Cardiac septum (tissue), 1 donor: ENCODE measurements around the gene ICAM1. TPM values are rescaled to one million over a fixed set of nuclear protein-coding genes. Genes with fewer than 3 reads are reported as not detected.
"Not testable (repeated sequence)": the region's sequence is repeated elsewhere in the genome, so short reads cannot be mapped to it uniquely, and the experiment has no call there.

ENCODE experiments used
- DNase-seq: peaks from one replicate; pipeline ENCODE4 v3.0.0-alpha.2; 2020; ENCODE audit warnings: low spot score
- intact Hi-C: fragments of 100-400 bp; cut with DNase I; formaldehyde crosslinking; loops from one replicate; pipeline ENCODE4 v1.14.0; 2022
- long read RNA-seq: library from polyadenylated mRNA; unstranded; transcript quantifications from one replicate; pipeline ENCODE4 v2.0.0, GENCODE V29; 2021
- total RNA-seq: library from RNA; stranded (reverse); fragmentation: NEBNext Ultra II Directional; extraction: Animal tissue kit (Norgen Biotek cat#: 25700); gene quantifications from one replicate; pipeline ENCODE4 v1.2.1, GENCODE V29; 2021
- donor health status: DM: no; HTN: no; CAD: no.

The ICAM1 gene
- 9.8 TPM for total RNA-seq
- long read RNA-seq, transcript ICAM1-201 (7 exons, 3,252 nt) = major isoform, 6 of 18 reads
- long read RNA-seq, partial matches to known transcripts = 12 of 18 reads
- long read RNA-seq, other reads (novel, unspliced or antisense) = 0 of 18 reads

DNA sequence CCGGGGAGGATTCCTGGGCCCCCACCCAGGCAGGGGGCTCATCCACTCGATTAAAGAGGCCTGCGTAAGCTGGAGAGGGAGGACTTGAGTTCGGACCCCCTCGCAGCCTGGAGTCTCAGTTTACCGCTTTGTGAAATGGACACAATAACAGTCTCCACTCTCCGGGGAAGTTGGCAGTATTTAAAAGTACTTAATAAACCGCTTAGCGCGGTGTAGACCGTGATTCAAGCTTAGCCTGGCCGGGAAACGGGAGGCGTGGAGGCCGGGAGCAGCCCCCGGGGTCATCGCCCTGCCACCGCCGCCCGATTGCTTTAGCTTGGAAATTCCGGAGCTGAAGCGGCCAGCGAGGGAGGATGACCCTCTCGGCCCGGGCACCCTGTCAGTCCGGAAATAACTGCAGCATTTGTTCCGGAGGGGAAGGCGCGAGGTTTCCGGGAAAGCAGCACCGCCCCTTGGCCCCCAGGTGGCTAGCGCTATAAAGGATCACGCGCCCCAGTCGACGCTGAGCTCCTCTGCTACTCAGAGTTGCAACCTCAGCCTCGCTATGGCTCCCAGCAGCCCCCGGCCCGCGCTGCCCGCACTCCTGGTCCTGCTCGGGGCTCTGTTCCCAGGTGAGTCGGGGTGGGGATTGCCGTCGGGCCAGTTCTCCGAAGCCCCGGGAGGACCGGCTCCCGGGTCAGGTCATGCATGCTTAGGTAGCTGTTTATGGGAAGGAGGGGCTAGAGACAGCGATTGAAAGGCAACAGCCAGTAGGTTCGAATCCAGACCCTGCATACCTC is at the start of gene ICAM1:
Gene ICAM1, plus strand, starts transcription at position 505 of the 779 bp plus-strand sequence. Its CDS starts 40 bp downstream, at position 545.
- intact Hi-C loops = loop anchor here (5.0 kb wide), 1 partner anchor 61 kb away; the partner anchor contains the start of gene RAVER1
- peak; percentile 93 for DNase-seq

DNA sequence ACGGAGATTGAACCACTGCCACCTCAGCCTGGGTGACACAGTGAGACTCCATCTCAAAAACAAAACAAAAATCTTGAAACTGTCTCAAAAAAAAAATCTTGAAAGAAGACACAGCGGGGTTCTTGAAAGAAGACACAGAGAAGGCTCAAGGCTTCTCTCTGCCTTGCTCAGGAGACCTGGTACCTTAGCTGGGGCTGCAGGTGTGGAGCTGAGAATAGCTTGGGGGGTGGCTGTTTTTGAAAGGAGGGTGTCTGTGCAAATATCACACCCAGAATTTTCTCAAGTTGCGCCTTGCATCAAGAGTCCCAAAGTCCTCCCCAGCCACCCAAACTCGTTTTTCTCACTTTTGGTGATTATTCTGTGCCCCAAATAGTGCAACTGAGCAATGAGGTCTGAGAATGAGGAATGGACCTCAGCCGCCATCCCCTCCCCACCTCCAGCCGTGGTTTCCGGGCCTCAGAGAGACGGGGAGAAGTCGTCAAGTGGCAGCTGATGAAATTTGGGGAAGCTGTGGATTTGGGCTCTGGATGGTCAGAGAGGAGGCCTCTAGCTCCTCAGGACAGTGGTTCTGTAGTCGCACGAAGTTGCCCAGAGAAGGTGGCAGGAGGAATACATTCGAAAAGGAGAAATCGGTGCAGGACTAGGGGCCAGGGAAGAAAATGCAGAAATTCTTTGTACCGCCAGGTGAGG is 48.6 kb upstream of the ICAM1 start:
- intact Hi-C loops = no loop called here
- no peak for DNase-seq

- DNase-seq = no peak
- intact Hi-C loops = no loop called here
Measured at GRCh38 chr19:10223488-10224213, 47.3 kb upstream of the ICAM1 start.

- intact Hi-C loops = no loop called here
- no peak for DNase-seq
Measured at GRCh38 chr19:10224337-10224736, 46.6 kb upstream of the ICAM1 start.

DNA sequence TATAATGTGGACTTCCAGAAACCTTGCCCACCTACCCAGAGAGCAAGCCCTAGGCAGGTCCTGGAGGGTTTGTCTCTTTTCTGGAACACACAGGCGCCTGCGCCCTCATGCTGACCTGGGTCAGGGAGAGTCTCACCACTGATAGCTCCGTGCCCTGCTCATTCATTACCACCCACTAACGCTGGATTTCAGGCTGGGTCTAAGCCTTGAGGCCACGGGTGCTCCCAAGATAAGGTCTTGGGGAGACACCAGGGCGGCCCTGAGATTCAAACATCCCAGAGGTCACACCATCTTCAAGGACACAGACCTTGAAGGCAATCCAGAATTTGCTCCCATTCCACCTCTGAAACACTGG is 44.9 kb upstream of the ICAM1 start:
- DNase-seq = no peak
- intact Hi-C loops = loop anchor here (5.0 kb wide), 1 partner anchor 34 kb away; the partner anchor contains the start of gene DNMT1

- intact Hi-C loops = loop anchor here (5.0 kb wide), 1 partner anchor 34 kb away; the partner anchor contains the start of gene DNMT1
- DNase-seq = no peak
Measured at GRCh38 chr19:10226376-10227025, 44.4 kb upstream of the ICAM1 start.

DNA sequence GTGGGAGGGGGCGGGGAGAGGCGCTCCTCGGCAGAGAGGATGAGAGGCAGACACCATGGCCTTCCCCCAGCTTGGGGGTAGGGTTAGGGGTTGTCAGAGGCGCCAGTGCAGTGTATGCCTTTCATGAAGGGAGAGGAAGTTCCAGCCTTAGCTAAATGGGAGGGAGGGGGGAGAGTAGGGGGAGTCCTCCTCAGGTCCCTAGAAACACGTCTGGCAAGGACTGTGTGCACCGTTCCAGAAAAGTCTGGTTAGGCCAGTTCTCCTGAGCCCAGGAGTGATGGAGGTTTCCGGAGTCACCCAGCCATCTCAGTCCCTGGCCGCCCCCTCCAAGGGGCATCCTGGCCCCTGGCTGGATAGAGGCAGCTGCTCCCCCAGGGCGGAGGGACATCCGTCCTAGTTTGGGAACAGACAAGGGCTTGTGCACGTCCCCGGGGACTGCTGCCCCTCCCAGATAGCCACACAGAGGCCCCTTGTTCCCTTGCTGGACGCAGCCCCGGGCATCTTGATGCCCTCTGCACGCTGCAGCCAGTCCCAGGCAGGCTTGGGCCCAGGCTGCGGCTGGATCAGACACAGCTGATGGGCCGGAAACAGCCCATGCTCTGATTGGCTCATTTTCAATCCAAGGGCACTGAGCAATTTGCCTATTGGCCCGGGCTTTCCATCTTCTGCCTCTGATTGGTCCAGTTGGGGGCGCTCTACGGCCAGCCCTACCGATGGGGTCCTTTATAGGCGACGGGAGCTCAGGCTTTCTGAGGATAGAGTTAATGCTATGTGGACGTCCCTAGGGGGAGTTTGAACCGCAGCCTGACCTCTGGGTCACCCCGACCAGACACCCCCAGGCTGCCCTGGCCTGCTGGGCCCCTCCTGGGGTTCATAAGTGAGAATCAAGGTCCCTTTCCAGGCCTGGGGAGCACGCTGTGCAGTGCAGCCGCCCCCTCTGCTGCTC is 43.6 kb upstream of the ICAM1 start:
- intact Hi-C loops = loop anchor here (5.0 kb wide), 1 partner anchor 35 kb away; the partner anchor contains the start of gene DNMT1
- no peak for DNase-seq

- intact Hi-C loops = loop anchor here (2.0 to 5.0 kb wide), 2 partner anchors 22 to 36 kb away; partner anchors contain the start of gene DNMT1
- DNase-seq = no peak
Measured at GRCh38 chr19:10228393-10228792, 42.5 kb upstream of the ICAM1 start.

DNA sequence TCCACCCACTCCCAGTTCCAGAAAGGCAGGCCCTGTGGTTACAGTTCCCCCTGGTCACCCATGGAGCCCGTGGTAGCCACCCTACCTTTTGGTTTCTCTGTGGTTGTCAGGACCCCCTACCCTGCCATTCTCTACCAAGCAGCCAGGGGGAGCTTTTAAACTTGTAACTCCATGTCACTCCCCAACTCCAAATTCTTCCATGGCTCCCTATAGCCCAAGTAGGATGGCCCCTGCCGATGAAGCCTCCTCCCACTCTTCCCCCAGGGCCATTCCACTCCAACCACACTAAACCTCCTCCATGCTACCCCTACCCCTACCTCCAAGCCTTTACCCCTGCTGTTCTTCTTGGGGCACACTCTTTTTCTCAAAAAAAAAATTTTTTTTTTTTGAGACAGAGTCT is 42.0 kb upstream of the ICAM1 start:
- intact Hi-C loops = loop anchor here (2.0 to 5.0 kb wide), 2 partner anchors 22 to 37 kb away; partner anchors contain the start of gene DNMT1
- DNase-seq = no peak

GRCh38 chr19:10230173-10230860 is 40.6 kb upstream of the ICAM1 start:
- intact Hi-C loops = no loop called here
- no peak for DNase-seq

DNA sequence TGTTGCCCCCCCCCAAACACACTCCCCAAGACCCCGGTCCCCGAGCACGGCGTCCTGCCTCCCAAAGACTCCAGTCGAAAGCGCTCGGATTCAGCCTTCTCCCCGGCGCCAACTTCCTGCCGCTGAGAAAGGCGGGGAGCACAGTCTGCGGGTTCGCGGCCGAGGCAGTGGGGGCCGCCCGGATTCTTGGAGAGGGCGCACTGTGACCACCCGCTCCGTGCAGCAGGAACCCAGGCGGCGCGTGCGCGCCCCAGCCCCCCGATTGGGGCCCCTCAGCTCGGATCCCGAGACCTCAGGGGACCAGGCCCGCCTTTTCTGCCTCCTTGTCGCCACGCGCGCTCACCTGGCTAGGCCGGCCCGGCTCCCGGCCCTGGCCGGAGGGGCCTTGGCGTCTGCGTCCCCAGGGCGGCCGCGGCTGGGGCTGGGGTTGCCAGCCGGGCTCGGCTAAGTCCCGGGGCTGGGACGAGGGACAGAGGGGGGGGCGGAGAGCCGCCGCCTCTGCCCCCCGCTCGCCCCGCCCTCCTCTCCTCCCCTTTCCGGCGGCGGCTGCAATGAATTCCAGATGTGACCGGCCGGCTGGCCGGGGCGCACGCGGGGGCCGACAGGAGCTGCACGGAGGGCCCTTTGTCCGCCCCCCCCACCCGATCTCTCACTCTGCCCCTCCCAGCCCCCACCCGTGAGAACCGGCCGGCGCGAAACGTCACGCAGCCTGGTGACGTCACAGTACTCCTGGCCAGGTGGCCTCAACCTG is 39.9 kb upstream of the ICAM1 start, which contains the start of gene S1PR2:
Gene S1PR2, minus strand, starts transcription at position 471 of the 751 bp plus-strand sequence. CDS start 6,426 bp downstream, outside the sequence.
- peak; percentile 84 for DNase-seq
- intact Hi-C loops = no loop called here

DNA sequence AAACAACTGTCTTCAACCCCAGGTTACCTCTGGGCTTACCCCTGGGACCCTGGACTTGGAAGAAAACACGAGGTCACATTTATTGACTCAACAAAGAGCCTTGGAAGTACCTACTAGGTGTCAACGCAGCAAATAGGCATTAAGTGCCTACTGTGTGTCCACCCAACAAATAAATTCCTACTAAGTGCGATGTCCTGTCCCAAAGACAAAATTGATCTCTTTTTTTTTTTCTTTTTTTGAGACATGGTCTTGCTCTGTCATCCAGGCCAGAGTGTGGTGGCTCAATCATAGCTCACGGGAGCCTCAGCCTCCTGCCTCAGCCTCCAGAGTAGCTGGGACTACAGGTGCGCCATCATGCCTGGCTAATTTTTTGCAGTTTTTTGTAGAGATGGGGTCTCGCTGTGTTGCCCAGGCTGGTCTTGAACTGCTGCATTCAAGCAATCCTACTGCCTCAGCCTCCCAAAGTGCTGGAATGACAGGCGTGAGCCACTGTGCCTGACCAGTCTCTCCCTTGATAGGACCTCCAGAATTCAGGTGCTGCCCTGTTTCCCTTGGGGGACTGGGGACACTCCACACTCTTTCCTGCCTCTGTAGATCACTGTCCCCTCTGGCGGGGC is 39.2 kb upstream of the ICAM1 start:
- no peak for DNase-seq
- intact Hi-C loops = no loop called here

- intact Hi-C loops = no loop called here
- DNase-seq = no peak
Measured at GRCh38 chr19:10233946-10234345, 37.0 kb upstream of the ICAM1 start.

DNA sequence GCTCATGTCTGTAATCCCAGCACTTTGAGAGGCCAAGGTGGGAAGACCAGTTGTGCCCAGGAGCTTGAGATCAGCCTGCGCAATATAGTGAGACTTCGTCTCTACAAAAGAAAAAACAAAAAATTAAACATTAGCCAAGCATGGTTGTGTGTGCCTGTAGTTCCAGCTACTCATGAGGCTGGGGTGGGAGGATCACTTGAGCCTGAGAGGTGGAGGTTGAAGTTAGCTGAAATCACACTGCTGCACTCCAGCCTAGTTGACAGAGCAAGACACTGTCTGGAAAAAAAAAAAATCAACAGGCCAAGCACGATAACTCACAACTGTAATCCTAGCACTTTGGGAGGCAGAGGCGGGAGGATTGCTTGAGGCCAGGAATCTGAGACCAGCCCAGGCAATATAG is 35.9 kb upstream of the ICAM1 start:
- DNase-seq = no peak
- intact Hi-C loops = no loop called here

- DNase-seq, intact Hi-C loops: not testable (repeated sequence)
Measured at GRCh38 chr19:10235409-10235808, 35.5 kb upstream of the ICAM1 start.

GRCh38 chr19:10237702-10238101 is 33.2 kb upstream of the ICAM1 start:
- intact Hi-C loops = no loop called here
- no peak for DNase-seq
